ENCODE data around the gene SCN2B. TPM values are rescaled to one million over a fixed set of nuclear protein-coding genes. Genes with fewer than 3 reads are reported as not detected.

The SCN2B gene
- total and polyA plus RNA-seq, 5 donors from 2014 or later = not detected

DNA sequence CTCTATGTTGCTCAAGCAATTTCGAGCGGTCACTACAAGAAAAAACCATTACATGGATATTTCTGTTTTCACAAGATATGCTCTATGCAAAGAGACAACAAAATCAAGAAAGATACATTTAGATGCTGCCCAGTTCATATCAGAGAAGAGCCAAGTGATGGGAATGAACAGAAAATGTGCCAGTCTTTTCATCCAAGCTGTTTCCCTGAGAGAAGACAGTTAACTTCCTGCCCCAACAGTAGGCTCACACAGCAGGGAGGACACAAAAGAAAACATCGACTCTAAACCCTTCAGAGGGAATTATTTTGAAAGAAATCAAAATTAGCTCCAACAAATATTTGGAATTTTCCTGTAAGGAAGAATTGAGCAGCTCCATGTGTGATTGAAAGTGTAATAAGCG, 36.8 kb upstream of the SCN2B start:
- Mint-ChIP-seq H3K9me3 (peaks cover 0 to 2% (median 0%) of the 10 kb centered on the region in 7 donors), H3K4me3 (peak overlapping the region in 1 of 4 donors; percentile 38), H3K4me1 (peaks cover 21 to 78% (median 54%) of the 10 kb centered on the region in 4 donors), H3K36me3 (peaks cover 46% of the 10 kb centered on the region), H3K27me3 (no peaks in the 10 kb centered on the region), H3K27ac (peak overlapping the region; percentile 75 to 93 (median 83))
- no peaks in the 10 kb centered on the region for H3K27me3 ChIP-seq (ENCODE audit: control insufficient read depth, insufficient read depth, low read length)
- DNase-seq = no peak
- H3K4me1 ChIP-seq (ENCODE audit: control insufficient read depth, insufficient read depth, low read length, poor library complexity, severe bottlenecking) = peaks cover 57% of the 10 kb centered on the region
- no peak overlapping the region for H3K4me3 ChIP-seq (ENCODE audit: low read depth, low read length)
- H3K27ac ChIP-seq (ENCODE audit: insufficient read depth, low read length, poor library complexity, severe bottlenecking) = no peak overlapping the region
- no peak for ATAC-seq (ENCODE audit: low read depth in 2 of 2)
- no peaks in the 10 kb centered on the region for H3K9me3 ChIP-seq (ENCODE audit: control insufficient read depth in 2 of 2, low read length in 2 of 2)
- H3K36me3 ChIP-seq (ENCODE audit: control insufficient read depth, insufficient read depth, low read length) = peaks cover 48% of the 10 kb centered on the region

DNA sequence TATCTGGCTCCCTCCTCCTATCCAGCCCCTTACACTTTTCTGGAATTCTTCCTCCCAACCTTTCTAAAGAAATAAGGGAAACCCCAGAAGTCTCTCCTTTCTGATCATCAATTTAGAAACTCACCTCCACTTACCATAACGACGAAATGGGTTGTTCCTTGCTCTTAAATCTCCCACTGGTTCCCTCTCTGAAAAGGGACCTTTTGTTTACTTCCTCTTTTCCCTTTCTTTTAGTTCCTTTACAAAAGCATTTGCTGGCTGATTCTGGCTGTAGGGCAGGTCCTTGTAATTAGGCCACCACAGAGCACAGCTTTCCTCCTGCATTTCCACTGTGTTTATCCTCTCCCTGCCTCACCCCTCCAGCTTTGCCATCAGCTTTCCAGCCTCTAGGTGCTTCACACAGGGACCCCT, 36.3 kb upstream of the SCN2B start:
- Mint-ChIP-seq H3K27ac (peak overlapping the region; percentile 75 to 93 (median 83)), H3K4me1 (peaks cover 24 to 74% (median 53%) of the 10 kb centered on the region in 4 donors), H3K4me3 (peak overlapping the region in 1 of 4 donors; percentile 38), H3K36me3 (peaks cover 51% of the 10 kb centered on the region), H3K27me3 (no peaks in the 10 kb centered on the region), H3K9me3 (peaks cover 0 to 2% (median 0%) of the 10 kb centered on the region in 7 donors)
- Histone ChIP-seq H3K4me1 (ENCODE audit: control insufficient read depth, insufficient read depth, low read length, poor library complexity, severe bottlenecking) (peaks cover 53% of the 10 kb centered on the region), H3K36me3 (ENCODE audit: control insufficient read depth, insufficient read depth, low read length) (peaks cover 52% of the 10 kb centered on the region), H3K4me3 (ENCODE audit: low read depth, low read length) (no peak overlapping the region), H3K27ac (ENCODE audit: insufficient read depth, low read length, poor library complexity, severe bottlenecking) (no peak overlapping the region), H3K9me3 (ENCODE audit: control insufficient read depth in 2 of 2, low read length in 2 of 2) (no peaks in the 10 kb centered on the region), H3K27me3 (ENCODE audit: control insufficient read depth, insufficient read depth, low read length) (no peaks in the 10 kb centered on the region)
- ATAC-seq (ENCODE audit: low read depth in 2 of 2) = no peak
- DNase-seq = no peak

DNA sequence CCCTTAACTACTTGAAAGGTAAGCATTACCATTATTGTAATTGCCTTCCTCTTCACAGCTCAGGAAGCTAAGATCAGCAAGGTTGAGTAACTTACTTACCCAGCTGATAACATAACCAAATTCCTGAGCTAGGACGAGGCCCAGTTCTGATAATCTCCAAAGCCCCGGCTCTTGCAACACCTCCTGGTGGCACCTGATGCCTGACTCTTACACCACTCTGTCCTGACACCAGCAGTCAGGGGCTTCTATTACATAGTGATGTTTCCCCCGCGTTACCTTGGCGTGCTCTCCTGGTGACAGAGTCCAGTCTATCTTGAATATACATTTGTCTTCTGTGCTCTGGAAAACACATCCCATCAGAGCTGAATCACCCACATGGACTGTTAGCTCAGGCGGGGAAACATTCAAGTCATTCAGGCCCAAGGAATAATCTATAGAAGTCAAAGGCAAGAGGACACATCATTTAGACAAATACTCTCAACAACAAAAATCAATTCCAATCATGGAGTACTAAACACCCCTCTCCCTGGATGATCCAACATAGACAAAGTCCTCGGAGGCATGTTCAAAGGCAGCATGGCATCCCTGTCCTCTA, 35.8 kb upstream of the SCN2B start:
- H3K4me3 ChIP-seq (ENCODE audit: low read depth, low read length) = no peak overlapping the region
- H3K9me3 ChIP-seq (ENCODE audit: control insufficient read depth in 2 of 2, low read length in 2 of 2) = no peaks in the 10 kb centered on the region
- Mint-ChIP-seq H3K4me3 (no peak overlapping the region), H3K27me3 (no peaks in the 10 kb centered on the region), H3K9me3 (peaks cover 0 to 2% (median 0%) of the 10 kb centered on the region in 7 donors), H3K4me1 (peaks cover 20 to 71% (median 50%) of the 10 kb centered on the region in 4 donors), H3K36me3 (peaks cover 53% of the 10 kb centered on the region), H3K27ac (peak overlapping the region in 2 of 3 donors; percentile 83 to 93)
- H3K27me3 ChIP-seq (ENCODE audit: control insufficient read depth, insufficient read depth, low read length) = no peaks in the 10 kb centered on the region
- peaks cover 48% of the 10 kb centered on the region for H3K4me1 ChIP-seq (ENCODE audit: control insufficient read depth, insufficient read depth, low read length, poor library complexity, severe bottlenecking)
- ATAC-seq (ENCODE audit: low read depth in 2 of 2) (no peak), DNase-seq (no peak)
- no peak overlapping the region for H3K27ac ChIP-seq (ENCODE audit: insufficient read depth, low read length, poor library complexity, severe bottlenecking)
- peaks cover 56% of the 10 kb centered on the region for H3K36me3 ChIP-seq (ENCODE audit: control insufficient read depth, insufficient read depth, low read length)

DNA sequence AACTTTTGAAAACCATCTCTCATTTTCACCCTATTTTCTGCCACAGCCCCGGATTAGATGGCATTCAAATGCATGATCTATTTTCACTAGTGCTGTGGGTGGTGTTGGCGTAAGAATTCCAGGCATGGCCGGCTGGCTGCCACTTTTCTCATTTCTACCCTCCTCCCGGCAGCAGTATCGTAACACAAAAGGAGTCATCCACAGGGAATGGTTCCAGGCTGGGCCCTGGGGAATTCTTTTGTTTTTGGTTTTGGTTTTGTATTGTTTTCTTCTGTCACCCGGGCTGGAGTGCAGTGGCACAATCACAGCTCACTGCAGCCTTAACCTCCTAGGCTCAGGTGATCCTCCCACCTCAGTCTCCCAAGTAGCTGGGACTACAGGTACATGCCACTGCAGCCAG, 34.6 kb upstream of the SCN2B start:
- H3K27me3 ChIP-seq (ENCODE audit: control insufficient read depth, insufficient read depth, low read length) = no peaks in the 10 kb centered on the region
- Mint-ChIP-seq H3K9me3 (peaks cover 0 to 2% (median 0%) of the 10 kb centered on the region in 7 donors), H3K4me1 (peaks cover 23 to 71% (median 51%) of the 10 kb centered on the region in 4 donors), H3K4me3 (no peak overlapping the region), H3K27ac (peak overlapping the region in 1 of 3 donors; percentile 93), H3K27me3 (no peaks in the 10 kb centered on the region), H3K36me3 (peaks cover 57% of the 10 kb centered on the region)
- H3K4me3 ChIP-seq (ENCODE audit: low read depth, low read length) = no peak overlapping the region
- no peak overlapping the region for H3K27ac ChIP-seq (ENCODE audit: insufficient read depth, low read length, poor library complexity, severe bottlenecking)
- H3K36me3 ChIP-seq (ENCODE audit: control insufficient read depth, insufficient read depth, low read length) = peaks cover 57% of the 10 kb centered on the region
- no peak for ATAC-seq (ENCODE audit: low read depth in 2 of 2)
- H3K4me1 ChIP-seq (ENCODE audit: control insufficient read depth, insufficient read depth, low read length, poor library complexity, severe bottlenecking) = peaks cover 48% of the 10 kb centered on the region
- DNase-seq = no peak
- H3K9me3 ChIP-seq (ENCODE audit: control insufficient read depth in 2 of 2, low read length in 2 of 2) = no peaks in the 10 kb centered on the region

DNA sequence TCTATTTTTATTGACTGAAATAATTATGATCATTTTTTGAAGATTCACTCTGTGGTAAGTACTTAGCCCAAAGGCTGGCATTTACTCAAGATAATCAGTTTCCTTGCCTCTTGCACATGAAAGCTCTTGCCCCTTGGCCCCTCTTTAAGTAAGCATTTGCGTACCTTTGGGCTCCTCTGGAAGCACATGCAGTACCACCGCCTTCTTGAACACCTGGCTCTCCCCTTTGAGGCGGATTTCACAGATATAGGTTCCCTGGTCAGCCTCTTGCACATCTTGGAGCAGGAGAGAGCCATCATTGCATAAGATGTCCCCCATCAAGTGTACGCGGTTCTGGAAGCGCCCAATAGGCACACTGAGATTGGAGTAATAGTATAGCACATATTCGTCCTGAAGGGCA, 33.9 kb upstream of the SCN2B start:
- peak overlapping the region in 2 of 3 donors; percentile 43 to 93 for H3K27ac Mint-ChIP-seq
- peaks cover 42% of the 10 kb centered on the region for H3K4me1 ChIP-seq (ENCODE audit: control insufficient read depth, insufficient read depth, low read length, poor library complexity, severe bottlenecking)
- DNase-seq (no peak), ATAC-seq (ENCODE audit: low read depth in 2 of 2) (no peak)
- no peaks in the 10 kb centered on the region for H3K27me3 ChIP-seq (ENCODE audit: control insufficient read depth, insufficient read depth, low read length)
- peaks cover 23 to 71% (median 52%) of the 10 kb centered on the region in 4 donors for H3K4me1 Mint-ChIP-seq
- peaks cover 57% of the 10 kb centered on the region for H3K36me3 Mint-ChIP-seq
- H3K27ac ChIP-seq (ENCODE audit: insufficient read depth, low read length, poor library complexity, severe bottlenecking) = no peak overlapping the region
- H3K4me3 Mint-ChIP-seq = no peak overlapping the region
- H3K36me3 ChIP-seq (ENCODE audit: control insufficient read depth, insufficient read depth, low read length) = peaks cover 63% of the 10 kb centered on the region
- H3K9me3 ChIP-seq (ENCODE audit: control insufficient read depth in 2 of 2, low read length in 2 of 2) = no peaks in the 10 kb centered on the region
- peaks cover 0 to 2% (median 0%) of the 10 kb centered on the region in 7 donors for H3K9me3 Mint-ChIP-seq
- no peaks in the 10 kb centered on the region for H3K27me3 Mint-ChIP-seq
- no peak overlapping the region for H3K4me3 ChIP-seq (ENCODE audit: low read depth, low read length)

DNA sequence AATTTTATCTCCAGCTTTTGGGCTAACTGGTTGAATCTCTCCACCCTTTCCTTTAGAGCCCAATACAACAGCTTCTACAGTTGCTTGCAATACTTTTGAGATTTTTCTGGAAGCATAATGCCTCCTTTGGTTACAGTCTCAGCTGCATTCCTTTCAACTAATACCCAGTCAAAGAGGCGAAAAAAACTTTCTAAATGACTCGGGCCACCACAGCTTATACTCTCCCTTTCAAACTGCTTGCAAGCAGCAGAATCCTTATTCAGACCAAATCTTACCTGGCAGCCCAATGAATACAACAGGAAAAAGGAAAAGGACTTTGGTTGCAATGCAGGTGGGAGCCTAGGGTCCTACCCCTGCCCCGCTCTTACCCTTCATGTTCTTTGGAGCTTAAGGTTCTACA, 32.6 kb upstream of the SCN2B start:
- Mint-ChIP-seq H3K4me1 (peaks cover 22 to 60% (median 44%) of the 10 kb centered on the region in 4 donors), H3K36me3 (peaks cover 54% of the 10 kb centered on the region)

DNA sequence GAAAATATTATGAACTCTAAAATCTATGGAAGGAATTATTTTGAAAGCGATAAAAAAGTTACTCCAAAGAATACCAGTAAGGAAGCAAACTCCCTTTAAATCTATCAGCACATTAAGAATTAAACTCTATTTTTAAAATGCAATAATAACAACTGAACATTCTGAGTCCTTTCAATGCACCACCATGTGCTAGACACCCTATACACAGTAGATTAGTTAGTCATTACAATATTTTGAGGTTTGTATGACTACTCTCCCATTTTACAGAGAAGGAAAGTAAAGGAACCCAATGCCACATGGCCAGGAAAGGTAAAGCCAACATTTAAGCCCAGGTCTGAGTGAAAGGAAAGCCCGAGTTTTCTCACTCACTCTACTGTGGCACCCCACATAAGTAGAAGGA, 30.6 kb upstream of the SCN2B start:
- DNase-seq = no peak
- Histone ChIP-seq H3K36me3 (ENCODE audit: control insufficient read depth, insufficient read depth, low read length) (peaks cover 72% of the 10 kb centered on the region), H3K4me1 (ENCODE audit: control insufficient read depth, insufficient read depth, low read length, poor library complexity, severe bottlenecking) (peaks cover 44% of the 10 kb centered on the region), H3K27ac (ENCODE audit: insufficient read depth, low read length, poor library complexity, severe bottlenecking) (peak overlapping the region; percentile 59), H3K27me3 (ENCODE audit: control insufficient read depth, insufficient read depth, low read length) (no peaks in the 10 kb centered on the region), H3K4me3 (ENCODE audit: low read depth, low read length) (peak overlapping the region; percentile 52), H3K9me3 (ENCODE audit: control insufficient read depth in 2 of 2, low read length in 2 of 2) (no peaks in the 10 kb centered on the region)
- ATAC-seq (ENCODE audit: low read depth in 2 of 2) = no peak
- Mint-ChIP-seq H3K36me3 (peaks cover 37% of the 10 kb centered on the region), H3K27me3 (no peaks in the 10 kb centered on the region), H3K4me3 (peak overlapping the region in 3 of 4 donors; percentile 5 to 78 (median 65)), H3K9me3 (peaks cover 0 to 2% (median 0%) of the 10 kb centered on the region in 7 donors), H3K27ac (peak overlapping the region; percentile 68 to 94 (median 89)), H3K4me1 (peaks cover 19 to 41% (median 31%) of the 10 kb centered on the region in 4 donors)

More for the DNA sequence above, 32.6 kb upstream of the SCN2B start:
- Histone ChIP-seq H3K36me3 (ENCODE audit: control insufficient read depth, insufficient read depth, low read length) (peaks cover 71% of the 10 kb centered on the region), H3K9me3 (ENCODE audit: control insufficient read depth in 2 of 2, low read length in 2 of 2) (no peaks in the 10 kb centered on the region), H3K4me1 (ENCODE audit: control insufficient read depth, insufficient read depth, low read length, poor library complexity, severe bottlenecking) (peaks cover 41% of the 10 kb centered on the region), H3K27ac (ENCODE audit: insufficient read depth, low read length, poor library complexity, severe bottlenecking) (no peak overlapping the region), H3K27me3 (ENCODE audit: control insufficient read depth, insufficient read depth, low read length) (no peaks in the 10 kb centered on the region), H3K4me3 (ENCODE audit: low read depth, low read length) (no peak overlapping the region)
- no peaks in the 10 kb centered on the region for H3K27me3 Mint-ChIP-seq
- peaks cover 0 to 2% (median 0%) of the 10 kb centered on the region in 7 donors for H3K9me3 Mint-ChIP-seq
- ATAC-seq (ENCODE audit: low read depth in 2 of 2) (no peak), DNase-seq (no peak)
- H3K4me3 Mint-ChIP-seq = no peak overlapping the region
- H3K27ac Mint-ChIP-seq = peak overlapping the region in 2 of 3 donors; percentile 40 to 94

All from CD4-positive, CD25-positive, alpha-beta regulatory T cell (primary cell).